ENCODE data around the gene DGKB. TPM values are rescaled to one million over a fixed set of nuclear protein-coding genes. Genes with fewer than 3 reads are reported as not detected.
A peak's percentile ranks its signal among the peaks of the same experiment; 100 is the strongest.

The DGKB gene
- total and polyA plus RNA-seq, 2 donors from 2014 or later: 0.26 to 1.5 TPM

- FAIRE-seq: no peak
- H3K36me3 ChIP-seq (ENCODE audit: control insufficient read depth in 2 of 3, insufficient read depth in 3 of 3, low read length in 3 of 3): no peaks in the 10 kb centered on the region
- no peak for TF ChIP-seq CTCF (IDR thresholded peaks at IDR 0.05; ENCODE audit: borderline replicate concordance, extremely low read depth, insufficient read depth)
- no peak overlapping the region for H3K9ac ChIP-seq (ENCODE audit: low read length in 3 of 3)
- DNase-seq: no peak
- peaks cover 0 to 7% (median 0%) of the 10 kb centered on the region in 3 donors for H3K4me1 ChIP-seq (ENCODE audit: control insufficient read depth in 2 of 3, insufficient read depth in 2 of 3, low read depth in 1 of 3, low read length in 3 of 3)
- intact Hi-C loops (cut with DNase I): no loop called here
- no peak overlapping the region for H3K27ac ChIP-seq (ENCODE audit: low read depth in 2 of 2, low read length in 2 of 2)
- no peaks in the 10 kb centered on the region for H3K27me3 ChIP-seq (ENCODE audit: control insufficient read depth, insufficient read depth, low read length)
- H3K9me3 ChIP-seq (ENCODE audit: control insufficient read depth in 2 of 3, insufficient read depth in 1 of 3, low read length in 3 of 3): no peaks in the 10 kb centered on the region
- no peak overlapping the region for H3K4me3 ChIP-seq (ENCODE audit: low read length in 3 of 3)
These were observed 29.1 kb upstream of the DGKB start for GRCh38 chr7:14931511-14932215.

GRCh38 chr7:14924398-14924797 lies 21.8 kb upstream of the DGKB start:
- intact Hi-C loops (cut with DNase I): no loop called here
- Histone ChIP-seq H3K9me3 (ENCODE audit: control insufficient read depth in 2 of 3, insufficient read depth in 1 of 3, low read length in 3 of 3) (no peaks in the 10 kb centered on the region), H3K27me3 (ENCODE audit: control insufficient read depth, insufficient read depth, low read length) (no peaks in the 10 kb centered on the region), H3K9ac (ENCODE audit: low read length in 3 of 3) (no peak overlapping the region), H3K36me3 (ENCODE audit: control insufficient read depth in 2 of 3, insufficient read depth in 3 of 3, low read length in 3 of 3) (no peaks in the 10 kb centered on the region), H3K27ac (ENCODE audit: low read depth in 2 of 2, low read length in 2 of 2) (no peak overlapping the region), H3K4me1 (ENCODE audit: control insufficient read depth in 2 of 3, insufficient read depth in 2 of 3, low read depth in 1 of 3, low read length in 3 of 3) (no peaks in the 10 kb centered on the region), H3K4me3 (ENCODE audit: low read length in 3 of 3) (no peak overlapping the region)
- DNase-seq (no peak), FAIRE-seq (peak; percentile 42)
- no peak for TF ChIP-seq CTCF (IDR thresholded peaks at IDR 0.05; ENCODE audit: borderline replicate concordance, extremely low read depth, insufficient read depth)

- H3K36me3 ChIP-seq (ENCODE audit: control insufficient read depth in 2 of 3, insufficient read depth in 3 of 3, low read length in 3 of 3): no peaks in the 10 kb centered on the region
- H3K9ac ChIP-seq (ENCODE audit: low read length in 3 of 3): no peak overlapping the region
- intact Hi-C loops (cut with DNase I): no loop called here
- no peak for DNase-seq
- no peak overlapping the region for H3K27ac ChIP-seq (ENCODE audit: low read depth in 2 of 2, low read length in 2 of 2)
- H3K4me3 ChIP-seq (ENCODE audit: low read length in 3 of 3): no peak overlapping the region
- H3K4me1 ChIP-seq (ENCODE audit: control insufficient read depth in 2 of 3, insufficient read depth in 2 of 3, low read depth in 1 of 3, low read length in 3 of 3): no peaks in the 10 kb centered on the region
- peak; percentile 54 for FAIRE-seq
- no peak for TF ChIP-seq CTCF (IDR thresholded peaks at IDR 0.05; ENCODE audit: borderline replicate concordance, extremely low read depth, insufficient read depth)
- H3K27me3 ChIP-seq (ENCODE audit: control insufficient read depth, insufficient read depth, low read length): no peaks in the 10 kb centered on the region
- H3K9me3 ChIP-seq (ENCODE audit: control insufficient read depth in 2 of 3, insufficient read depth in 1 of 3, low read length in 3 of 3): no peaks in the 10 kb centered on the region
These were observed 8.5 kb upstream of the DGKB start for GRCh38 chr7:14911077-14911476.

- no peak overlapping the region for H3K9ac ChIP-seq (ENCODE audit: low read length in 3 of 3)
- H3K36me3 ChIP-seq (ENCODE audit: control insufficient read depth in 2 of 3, insufficient read depth in 3 of 3, low read length in 3 of 3): no peaks in the 10 kb centered on the region
- H3K27ac ChIP-seq (ENCODE audit: low read depth in 2 of 2, low read length in 2 of 2): no peak overlapping the region
- FAIRE-seq: no peak
- intact Hi-C loops (cut with DNase I): no loop called here
- no peak for TF ChIP-seq CTCF (IDR thresholded peaks at IDR 0.05; ENCODE audit: borderline replicate concordance, extremely low read depth, insufficient read depth)
- H3K4me3 ChIP-seq (ENCODE audit: low read length in 3 of 3): no peak overlapping the region
- no peaks in the 10 kb centered on the region for H3K4me1 ChIP-seq (ENCODE audit: control insufficient read depth in 2 of 3, insufficient read depth in 2 of 3, low read depth in 1 of 3, low read length in 3 of 3)
- H3K27me3 ChIP-seq (ENCODE audit: control insufficient read depth, insufficient read depth, low read length): no peaks in the 10 kb centered on the region
- H3K9me3 ChIP-seq (ENCODE audit: control insufficient read depth in 2 of 3, insufficient read depth in 1 of 3, low read length in 3 of 3): no peaks in the 10 kb centered on the region
- DNase-seq: no peak
These were observed 6.1 kb upstream of the DGKB start for GRCh38 chr7:14908697-14909096.

All from kidney (tissue), 14 donors.